ENCODE data around the gene PCMTD2.
"Not testable (repeated sequence)": the region's sequence is repeated elsewhere in the genome, so short reads cannot be mapped to it uniquely, and the experiment has no call there.

PCMTD2 gene

DNA sequence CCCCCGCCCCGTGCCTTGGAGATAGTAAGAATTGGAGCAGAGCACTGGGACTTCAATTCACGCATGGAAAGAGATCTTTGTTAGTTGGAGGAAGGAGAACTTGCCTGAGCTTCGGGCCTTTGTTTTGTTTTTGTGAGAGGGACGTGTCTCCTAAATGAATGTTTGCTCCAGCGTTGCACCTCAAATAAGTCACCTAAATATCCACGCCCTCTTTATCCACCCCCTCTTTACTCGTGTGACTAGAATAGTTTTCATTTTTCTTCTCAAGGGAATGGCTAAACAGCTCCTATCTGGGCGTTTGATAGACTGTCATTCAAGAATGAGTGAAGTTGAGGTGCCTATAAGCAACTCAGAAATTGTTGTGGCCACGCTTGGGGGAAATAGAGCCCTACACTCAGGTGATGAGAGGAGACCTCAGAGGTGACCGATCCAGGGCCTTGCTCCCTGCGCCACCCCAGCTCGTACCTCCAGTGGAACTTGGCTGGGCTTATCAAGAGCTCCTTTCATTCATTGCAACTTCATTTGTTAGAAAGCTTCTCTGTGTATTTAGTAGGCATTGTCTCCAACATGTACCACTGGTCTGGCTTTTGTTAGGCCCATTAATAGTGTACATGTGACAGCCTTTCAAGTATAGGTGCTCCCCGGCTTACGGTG is 861 bp downstream of the PCMTD2 start:
- no peak for DNase-seq (ENCODE audit: low read depth)

DNA sequence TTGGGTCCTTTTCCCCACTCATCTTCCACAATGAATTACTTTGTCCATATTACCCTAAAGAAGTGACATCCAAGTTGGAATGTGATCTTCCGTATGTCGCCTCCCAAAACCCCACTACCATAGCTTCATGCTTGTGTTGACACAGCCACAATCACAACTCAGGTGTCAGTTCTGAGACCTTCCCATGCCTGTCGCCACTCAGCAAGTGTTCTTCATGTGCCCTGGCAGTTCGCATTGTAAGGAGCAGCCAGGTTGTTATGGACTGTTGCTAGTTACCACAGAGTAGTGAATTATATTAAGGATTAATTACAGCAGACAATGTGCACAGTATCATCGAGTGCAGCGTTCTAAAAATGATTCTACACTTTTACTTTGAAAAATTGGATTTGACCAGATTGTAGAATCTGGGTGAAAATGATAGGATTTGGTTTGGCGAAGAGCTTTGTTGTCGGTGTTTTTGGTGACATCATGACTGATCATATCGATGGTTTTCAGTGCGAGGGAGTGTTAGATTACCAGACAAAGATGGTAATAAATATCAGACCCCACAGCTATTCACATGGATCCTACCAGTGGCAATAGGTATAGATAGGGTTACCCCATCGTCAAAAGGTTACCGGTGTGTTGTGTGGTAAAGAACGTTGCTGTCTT is 1.7 kb downstream of the PCMTD2 start:
- DNase-seq (ENCODE audit: low read depth), result no peak

DNA sequence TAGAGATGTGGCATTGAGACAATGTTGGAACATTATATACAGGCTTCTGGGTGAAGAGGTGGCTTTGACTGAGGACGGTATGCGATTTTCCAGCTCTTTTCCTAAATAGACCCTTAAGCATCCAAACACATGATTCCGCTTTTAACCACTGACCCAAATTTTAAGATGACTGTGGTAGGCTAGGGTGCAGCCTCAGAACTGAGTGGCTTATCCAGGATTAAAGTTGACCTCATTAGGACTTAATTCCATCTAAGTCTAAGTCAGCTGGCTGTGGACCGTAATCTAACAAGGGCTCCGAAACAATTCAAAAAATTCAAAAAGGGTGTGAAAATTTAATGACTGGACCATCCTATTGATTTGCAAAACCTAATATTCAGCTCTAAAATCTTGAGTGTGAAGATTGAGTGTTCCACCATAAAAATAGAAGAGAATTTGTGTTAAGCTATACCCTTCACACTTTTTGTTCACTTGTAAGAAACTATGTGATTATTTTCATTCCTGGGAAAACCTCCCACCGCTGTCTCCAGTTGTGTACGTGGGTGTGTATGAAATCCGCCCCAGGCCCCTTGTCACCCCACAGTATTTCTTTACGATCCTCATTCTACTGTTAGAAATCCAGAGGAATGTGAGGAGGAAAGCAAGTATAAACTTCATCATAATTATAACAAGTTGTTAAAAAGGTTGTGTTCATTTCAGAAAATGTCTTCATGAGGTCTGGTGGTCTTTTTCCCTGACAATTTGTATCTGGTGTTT is 2.7 kb downstream of the PCMTD2 start:
- DNase-seq (ENCODE audit: low read depth), result no peak

DNA sequence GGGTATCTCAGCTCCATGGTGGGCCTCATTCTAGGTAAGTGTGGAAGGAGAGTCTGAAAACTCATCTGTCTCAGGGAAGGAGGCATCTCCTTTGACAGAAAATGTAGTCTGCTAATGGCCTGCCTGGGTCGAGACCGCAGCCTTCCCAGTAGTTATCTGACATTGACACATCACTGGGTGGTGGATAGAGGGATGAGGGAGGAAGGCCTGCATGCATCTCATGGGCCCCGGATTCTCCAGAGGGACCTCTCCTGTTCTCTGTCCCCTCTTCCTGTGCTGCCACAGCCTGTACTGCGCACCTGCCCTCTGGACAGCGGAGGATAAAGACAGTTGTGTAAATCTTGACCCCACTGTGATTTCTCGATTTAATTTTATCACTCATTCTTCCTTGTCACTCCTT is 4.7 kb downstream of the PCMTD2 start:
- no peak for DNase-seq (ENCODE audit: low read depth)

DNA sequence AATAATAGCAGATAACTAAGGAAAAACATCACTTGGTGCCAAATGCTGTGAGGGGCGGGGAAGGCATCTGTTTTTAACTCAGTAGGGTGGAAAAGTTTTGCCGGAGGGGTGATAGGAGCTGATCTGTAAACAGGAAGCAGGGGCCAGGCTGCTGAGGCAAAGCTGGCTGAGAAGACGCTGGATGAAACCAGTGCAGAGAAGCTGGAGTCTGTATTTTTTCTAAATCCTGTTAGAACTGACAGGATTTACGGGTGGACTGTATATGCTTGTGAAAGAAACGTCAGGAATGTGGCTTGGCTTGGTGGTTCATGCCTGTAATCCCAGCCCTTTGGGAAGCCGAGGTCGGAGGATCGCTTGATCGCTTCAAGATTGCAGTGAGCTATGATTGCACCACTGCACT is 5.6 kb downstream of the PCMTD2 start:
- no peak for DNase-seq (ENCODE audit: low read depth)

DNA sequence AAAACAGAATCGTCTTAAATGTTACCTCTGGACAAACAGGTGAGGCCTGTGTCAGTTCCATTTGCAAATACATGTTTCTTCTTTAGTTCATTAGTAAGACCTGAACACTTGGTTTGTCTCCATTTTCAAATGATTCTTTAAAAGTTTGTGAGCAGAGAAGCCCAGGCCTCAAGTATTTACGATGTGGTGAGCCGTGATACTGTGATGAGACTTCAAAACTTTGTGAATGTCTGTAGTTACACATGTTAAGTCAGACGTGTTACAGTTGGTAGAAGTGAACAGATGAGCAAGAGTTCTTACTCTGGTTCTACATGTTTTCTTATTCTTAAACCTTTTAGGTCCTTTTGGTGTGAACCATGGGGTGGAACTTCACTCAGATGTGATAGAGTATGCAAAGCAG is 8.5 kb downstream of the PCMTD2 start:
- no peak for DNase-seq (ENCODE audit: low read depth)

DNA sequence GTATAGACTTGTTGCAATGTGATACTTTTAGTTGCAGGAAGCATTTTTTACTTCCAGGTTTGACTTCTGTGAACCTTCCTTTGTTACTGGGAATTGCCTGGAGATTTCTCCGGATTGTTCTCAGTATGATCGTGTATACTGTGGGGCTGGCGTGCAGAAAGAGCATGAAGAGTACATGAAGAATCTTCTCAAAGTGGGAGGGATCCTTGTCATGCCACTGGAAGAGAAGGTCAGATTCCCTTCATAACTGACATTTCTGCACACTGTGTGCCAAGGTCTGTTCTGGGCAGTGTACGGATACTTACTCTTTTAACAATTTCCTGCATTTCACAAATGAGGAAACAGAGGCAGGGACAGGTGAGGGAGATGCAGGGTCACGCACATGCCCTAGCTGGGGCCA is 9.7 kb downstream of the PCMTD2 start:
- DNase-seq (ENCODE audit: low read depth), result no peak

DNA sequence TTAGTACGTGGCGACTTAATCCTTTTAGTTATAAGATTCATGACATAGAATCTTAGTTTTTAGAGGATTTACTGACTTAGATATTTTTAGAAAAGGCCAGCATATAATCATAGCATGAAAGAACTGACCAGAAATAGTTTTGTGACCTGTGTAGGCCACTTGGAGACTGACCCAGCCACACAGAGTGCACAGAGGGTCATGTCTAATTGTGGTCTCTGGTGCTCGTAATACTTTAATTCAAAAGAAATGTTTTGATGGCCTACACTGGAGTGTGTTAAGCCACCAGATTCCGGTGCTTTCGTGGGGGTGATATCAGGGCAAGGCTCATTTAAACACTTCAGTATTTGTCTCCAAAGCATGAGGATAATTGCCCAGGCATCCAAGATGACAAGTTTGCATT is 11.4 kb downstream of the PCMTD2 start:
- no peak for DNase-seq (ENCODE audit: low read depth)

DNA sequence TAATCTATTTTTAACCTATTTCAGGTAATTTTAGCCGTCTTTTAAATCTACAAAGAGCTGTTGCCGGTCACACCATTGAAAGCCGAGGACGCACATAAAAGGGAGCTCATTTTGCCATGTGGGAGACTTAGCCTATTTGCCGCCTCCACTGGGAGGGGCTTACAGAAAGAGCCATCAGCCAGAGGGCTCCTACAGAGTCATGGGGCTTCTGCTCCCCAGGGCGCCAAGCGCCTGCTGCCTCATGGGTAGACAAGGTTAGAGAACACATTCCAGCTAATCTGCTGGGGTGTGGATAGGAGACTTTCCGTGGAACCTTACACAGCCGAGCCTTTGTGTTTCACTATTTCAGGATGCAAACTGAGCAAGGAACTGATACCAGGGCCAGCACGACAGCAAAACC is 12.6 kb downstream of the PCMTD2 start:
- DNase-seq (ENCODE audit: low read depth), result no peak

DNA sequence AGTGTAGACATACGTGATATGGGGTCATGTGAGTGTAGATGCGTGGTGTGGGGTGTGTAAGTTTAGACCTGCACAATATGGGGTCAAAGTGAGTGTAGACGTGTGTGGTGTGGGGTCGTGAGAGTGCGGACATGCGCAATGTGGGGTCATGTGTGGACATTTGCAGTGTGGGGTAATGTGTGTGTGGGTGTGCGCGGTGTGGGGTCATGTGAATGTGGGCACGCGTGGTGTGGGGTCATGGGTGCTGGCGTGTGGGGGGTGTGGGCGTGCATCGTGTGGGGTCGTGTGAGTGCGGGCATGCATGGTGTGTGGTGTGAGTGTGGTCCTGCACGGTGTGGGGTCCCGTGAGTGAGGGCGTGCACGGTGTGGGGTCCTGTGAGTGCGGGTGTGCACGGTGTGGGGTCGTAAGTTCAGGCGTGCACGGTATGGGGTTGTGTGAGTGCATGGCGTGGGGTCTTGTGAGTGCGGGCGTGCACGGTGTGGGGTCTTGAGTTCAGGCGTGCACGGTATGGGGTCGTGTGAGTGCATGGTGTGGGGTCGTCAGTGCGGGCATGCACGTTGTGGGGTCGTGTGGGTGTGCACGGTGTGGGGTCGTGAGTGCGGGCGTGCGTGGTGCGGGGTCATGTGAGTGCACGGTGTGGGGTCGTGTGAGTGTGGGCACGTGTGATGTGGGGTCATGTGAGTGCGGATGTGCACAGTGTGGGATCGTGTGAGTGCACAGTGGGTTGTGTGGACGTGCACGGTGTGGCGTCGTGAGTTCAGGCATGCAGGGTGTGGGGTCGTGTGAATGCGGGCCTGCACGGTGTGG is 14.3 kb downstream of the PCMTD2 start:
- DNase-seq (ENCODE audit: low read depth), result no peak

DNA sequence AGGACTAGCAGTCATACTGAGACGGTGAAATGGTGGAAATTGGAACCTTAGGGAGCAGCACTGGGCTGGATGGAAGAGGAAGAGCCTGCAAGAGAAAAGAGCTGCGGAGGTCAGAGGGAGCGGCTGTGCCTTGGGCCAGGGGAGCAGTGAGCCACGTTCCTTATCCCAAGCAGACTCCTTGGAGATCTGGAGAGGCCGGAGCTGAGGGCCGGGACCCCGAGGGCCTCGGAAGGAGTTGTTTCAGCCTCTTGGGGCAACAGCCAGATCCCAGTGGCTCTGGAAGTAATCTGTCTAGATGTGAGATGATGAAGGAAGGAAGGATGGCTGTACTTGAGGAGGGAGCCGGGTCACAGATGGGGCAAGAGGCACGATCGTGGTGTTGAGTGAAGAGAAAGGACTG is 16.1 kb downstream of the PCMTD2 start:
- no peak for DNase-seq (ENCODE audit: low read depth)

DNA sequence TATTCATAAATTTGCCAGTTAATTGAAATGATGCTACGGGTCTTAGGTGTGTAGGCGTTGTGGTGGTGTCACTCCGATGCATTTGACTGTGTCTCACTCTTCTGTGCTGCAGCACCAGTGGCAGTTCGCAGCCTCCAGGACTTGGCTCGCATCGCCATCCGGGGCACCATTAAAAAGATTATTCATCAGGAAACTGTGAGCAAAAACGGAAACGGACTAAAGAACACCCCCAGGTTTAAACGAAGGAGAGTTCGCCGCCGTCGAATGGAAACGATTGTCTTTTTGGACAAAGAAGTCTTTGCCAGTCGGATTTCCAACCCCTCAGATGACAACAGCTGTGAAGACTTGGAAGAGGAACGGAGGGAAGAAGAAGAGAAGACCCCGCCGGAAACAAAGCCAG is 17.6 kb downstream of the PCMTD2 start:
- no peak for DNase-seq (ENCODE audit: low read depth)

DNA sequence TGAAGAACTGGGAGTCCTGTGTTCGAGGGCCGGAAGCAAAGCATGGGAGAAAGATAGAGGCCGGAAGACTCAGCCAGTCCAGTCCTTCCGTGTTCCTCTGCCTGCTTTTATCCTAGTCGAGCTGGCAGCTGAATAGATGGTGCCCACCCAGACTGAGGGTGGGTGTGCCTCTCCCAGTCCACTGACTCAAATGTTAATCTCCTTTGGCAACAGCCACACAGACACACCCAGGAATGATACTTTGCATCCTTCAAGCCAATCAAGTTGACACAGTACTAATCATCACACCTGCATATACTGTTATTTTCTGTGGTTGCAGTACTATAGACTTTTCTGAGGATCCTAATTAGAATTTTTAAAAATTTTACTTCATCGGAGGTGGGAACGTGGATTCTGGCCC is 21.3 kb downstream of the PCMTD2 start:
- no peak for DNase-seq (ENCODE audit: low read depth)

DNA sequence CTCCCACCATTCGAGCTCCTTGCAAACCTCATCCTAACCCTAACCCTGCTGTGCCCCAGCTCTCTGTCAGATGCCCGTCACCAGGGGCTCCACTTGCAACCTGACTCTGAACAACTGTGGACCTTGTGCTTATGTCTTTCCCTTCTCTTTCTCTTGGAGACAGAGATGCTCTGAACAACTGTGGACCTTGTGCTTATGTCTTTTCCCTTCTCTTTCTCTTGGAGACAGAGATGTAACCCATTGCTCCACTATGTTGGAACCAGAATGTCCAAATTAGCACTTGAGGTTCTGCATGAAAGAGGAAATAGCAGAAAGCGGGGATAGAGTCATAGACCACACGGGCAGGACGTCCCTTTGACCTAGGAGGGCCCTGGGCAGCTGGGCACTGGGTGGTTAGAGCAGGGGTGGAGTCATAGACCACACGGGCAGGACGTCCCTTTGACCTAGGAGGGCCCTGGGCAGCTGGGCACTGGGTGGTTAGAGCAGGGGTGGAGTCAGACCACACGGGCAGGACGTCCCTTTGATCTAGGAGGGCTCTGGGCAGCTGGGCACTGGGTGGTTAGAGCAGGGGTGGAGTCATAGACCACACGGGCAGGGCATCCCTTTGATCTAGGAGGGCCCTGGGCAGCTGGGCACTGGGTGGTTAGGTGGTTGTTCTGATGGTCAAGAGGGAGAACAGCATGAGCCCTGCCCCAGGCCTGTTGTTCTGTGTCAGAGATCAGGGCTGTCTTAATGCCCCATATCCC is 22.2 kb downstream of the PCMTD2 start:
- no peak for DNase-seq (ENCODE audit: low read depth)

DNA sequence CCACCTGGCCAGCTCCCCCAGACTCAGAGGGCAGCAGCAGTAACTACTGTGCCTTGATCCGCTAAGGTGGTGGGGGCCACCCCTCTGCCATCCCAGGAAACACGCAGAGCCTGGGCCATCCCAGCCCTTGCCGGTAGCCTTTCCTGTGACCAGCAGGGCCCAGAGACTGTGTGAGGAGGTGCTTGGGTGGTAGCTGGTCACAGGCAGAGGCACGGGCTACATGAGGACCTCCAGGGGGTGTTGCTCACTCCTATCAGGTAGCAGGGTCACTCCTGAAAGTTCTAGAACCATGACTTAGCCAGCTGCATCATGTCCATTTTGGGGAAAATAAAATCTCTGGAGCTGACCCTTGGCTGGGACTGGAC is 22.8 kb downstream of the PCMTD2 start:
- no peak for DNase-seq (ENCODE audit: low read depth)

DNA sequence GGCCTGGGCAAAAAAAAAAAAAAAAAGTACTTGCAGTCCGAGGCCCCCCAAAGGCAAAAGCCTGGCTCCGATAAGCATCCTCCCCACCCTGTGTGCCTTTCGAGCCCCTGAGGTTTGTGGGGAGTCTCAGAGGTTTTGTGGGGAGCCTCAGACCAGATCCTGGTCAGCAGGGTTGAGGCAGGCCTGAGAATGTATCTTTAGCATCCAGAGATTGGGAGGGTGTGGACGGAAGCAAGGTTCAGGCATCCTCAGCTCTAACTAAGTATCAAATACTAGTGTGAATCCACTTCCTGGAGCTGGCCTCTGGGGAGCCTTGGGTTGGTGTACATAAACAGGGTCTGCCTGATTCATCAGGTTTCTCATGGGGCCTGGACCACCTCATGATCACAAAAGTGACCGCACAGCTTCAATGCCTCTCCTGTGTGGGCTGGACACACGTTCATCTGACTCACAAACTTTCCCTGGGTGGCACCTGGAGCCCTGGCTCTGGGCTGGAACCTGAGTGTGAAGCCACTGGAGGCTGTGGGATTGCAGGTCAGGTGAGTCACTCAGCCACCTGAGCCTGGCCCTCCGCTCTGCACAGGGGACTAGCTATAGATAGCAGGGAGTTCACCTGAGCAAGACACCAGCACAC is 24.4 kb downstream of the PCMTD2 start:
- no peak for DNase-seq (ENCODE audit: low read depth)

DNA sequence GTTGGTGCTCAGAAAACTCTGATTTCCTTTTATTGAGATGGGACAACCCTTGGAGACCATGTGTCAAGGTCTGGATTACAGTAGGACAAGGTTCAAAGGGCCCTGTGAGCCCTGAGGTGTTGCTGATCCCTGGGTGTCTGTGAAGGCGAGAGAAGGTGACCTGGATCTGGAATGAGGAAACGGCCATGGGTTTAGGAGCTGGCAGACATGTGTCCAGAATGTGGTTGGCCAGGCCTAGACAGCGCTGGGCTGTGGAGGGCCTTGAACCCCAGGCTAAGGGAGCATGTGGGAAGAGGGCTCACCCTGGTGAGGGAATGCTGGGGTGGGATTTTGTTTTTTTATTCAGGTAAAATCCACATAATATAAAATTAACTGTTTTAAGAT is 24.9 kb downstream of the PCMTD2 start:
- DNase-seq (ENCODE audit: low read depth), result no peak

DNA sequence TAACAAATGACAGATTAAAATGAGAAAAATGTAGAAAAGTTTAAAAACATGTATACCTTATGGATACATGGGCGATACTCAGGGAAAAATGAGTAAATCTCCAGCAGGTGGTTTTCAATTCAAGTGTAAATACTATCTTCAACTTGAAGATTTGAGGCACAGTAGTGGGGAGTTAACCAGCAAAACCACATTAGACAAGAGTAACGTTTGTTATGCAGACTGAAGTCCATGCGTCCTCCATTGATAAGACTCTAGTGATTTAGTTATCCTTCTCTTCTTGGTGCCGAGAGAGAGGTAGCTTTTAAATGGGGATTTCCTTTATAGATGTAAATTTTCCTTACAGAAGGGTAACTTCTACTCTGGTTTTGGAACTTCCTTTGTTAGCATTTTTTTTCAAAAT is 28.1 kb downstream of the PCMTD2 start:
- DNase-seq (ENCODE audit: low read depth), result no peak

DNA sequence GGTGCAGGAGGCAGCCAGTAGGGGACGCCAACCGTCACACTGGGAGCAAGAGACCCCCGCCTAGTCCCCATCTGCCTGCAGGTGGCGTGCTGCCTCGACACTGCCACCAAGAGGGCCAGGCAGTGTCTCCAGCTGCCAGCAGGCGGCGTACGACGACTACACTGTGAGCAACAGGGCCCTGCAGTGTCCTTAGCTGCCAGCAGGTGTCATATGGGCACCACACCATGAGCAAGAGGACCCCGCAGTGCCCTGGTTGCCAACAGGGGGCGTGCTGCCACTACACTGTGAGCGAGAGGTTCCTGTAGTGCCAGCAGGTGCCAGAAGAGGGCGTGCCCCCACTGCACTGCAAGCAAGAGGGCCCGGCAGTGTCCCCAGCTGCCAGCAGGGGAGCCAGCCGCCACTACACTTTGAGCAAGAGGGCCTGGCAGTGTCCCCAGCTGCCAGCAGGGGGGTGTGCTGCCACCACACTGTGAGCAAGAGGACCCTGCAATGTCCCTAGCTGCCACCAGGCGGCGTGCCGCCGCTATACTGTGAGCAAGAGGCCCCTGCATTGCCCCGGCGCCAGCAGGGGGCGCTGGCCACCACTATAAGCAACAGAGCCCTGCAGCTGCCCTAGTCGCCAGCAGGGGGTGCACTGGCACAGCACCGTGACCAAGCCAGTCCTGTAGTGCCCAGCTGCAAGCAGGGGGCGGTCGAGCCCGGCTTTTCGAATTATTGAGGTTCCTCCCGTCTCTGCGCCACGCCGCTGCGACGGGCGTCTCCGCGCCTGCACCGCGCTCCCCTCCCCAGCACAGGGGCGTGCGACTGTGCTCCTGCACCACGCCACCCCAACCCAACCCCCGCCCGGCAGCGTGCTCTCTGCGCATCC is 30.3 kb downstream of the PCMTD2 start:
- peak; percentile 53 for DNase-seq (ENCODE audit: low read depth)

DNA sequence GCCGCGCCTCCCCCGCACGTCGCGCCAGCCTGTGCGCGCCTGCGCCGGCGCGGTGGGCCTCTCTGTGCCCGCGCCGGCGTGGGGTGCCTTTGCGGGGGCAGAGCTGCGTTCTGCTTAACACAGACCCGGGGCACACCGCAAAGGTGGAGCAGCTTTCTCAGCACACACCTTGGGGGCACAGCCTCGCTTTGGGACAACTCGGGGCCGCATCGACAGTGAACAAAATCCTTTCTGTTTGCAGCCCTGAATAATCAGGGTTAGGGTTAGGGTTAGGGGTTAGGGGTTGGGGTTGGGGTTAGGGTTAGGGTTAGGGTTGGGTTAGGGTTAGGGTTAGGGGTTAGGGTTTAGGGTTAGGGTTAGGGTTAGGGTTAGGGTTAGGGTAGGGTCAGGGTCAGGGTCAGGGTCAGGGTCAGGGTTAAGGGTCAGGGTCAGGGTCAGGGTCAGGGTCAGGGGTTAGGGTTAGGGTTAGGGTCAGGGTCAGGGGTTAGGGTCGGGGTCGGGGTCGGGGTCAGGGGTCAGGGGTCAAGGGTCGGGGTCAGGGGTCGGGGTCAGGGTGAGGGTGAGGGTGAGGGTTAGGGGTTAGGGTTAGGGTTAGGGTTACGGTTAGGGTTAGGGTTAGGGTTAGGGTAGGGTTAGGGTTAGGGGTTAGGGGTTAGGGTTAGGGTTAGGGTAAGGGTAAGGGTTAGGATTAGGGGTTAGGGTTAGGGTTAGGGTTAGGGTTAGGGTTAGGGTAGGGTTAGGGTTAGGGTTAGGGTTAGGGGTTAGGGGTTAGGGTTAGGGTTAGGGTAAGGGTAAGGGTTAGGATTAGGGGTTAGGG is 31.1 kb downstream of the PCMTD2 start:
- DNase-seq (ENCODE audit: low read depth), result not testable (repeated sequence)

Measured in stimulated activated CD4-positive, alpha-beta T cell treated with anti-CD3 and anti-CD28 coated beads, Interleukin-2, amount 100 ng/mL, for 4 hours (primary cell).